ENCODE results near the gene ZYG11B. TPM values are rescaled to one million over a fixed set of nuclear protein-coding genes. Genes with fewer than 3 reads are reported as not detected.

The ZYG11B gene
- polyA plus RNA-seq (11.9 to 13.9 TPM (median 13.4 TPM) in 3 replicates), polyA minus RNA-seq (12.6 to 40.5 TPM (median 39.1 TPM) in 3 replicates)
- 2.6 TPM for polyA plus RNA-seq (2011; ENCODE audit: low read depth)
- polyA plus RNA-seq (2011; cell fraction: cytosol; rRNA removed) = 6.4 and 13.6 TPM in 2 replicates
- 8.9 and 9.6 TPM in 2 replicates for polyA plus RNA-seq (2011; cell fraction: nucleus; rRNA removed)
- 5.7 and 6.9 TPM in 2 replicates for polyA plus RNA-seq (2012; ENCODE audit: low replicate concordance)
- 15.0 TPM for polyA minus RNA-seq (2011; cell fraction: cytosol; rRNA and poly(A)+ RNA removed)
- 14.9 and 32.3 TPM in 2 replicates for polyA minus RNA-seq (2011; cell fraction: nucleus; rRNA and poly(A)+ RNA removed)

GRCh38 chr1:52726265-52727113 is at the start of gene ZYG11B:
Gene ZYG11B (plus strand): TSS chr1:52726453. CDS start chr1:52726654, 201 bp downstream.
- TF ChIP-seq CTCF (optimal IDR thresholded peaks at IDR 0.05 in 1 of 3, IDR thresholded peaks at IDR 0.05 in 1 of 3, conservative IDR thresholded peaks at IDR 0.05 in 1 of 3; ENCODE audit: extremely low read depth in 1 of 3, insufficient read depth in 2 of 3, low read length in 3 of 3) = no peak
- no peak for TF ChIP-seq EZH2 (IDR thresholded peaks at IDR 0.05; ENCODE audit: low read length)
- Histone ChIP-seq H3K4me2 (ENCODE audit: control insufficient read depth, extremely low read depth, insufficient read depth, low read depth, low read length) (peak within 1 kb of the TSS; percentile 97), H3K27ac (ENCODE audit: control insufficient read depth, insufficient read depth, low read length) (peak within 1 kb of the TSS; percentile 60), H3K9me3 (ENCODE audit: control insufficient read depth, low read depth, low read length) (no peaks in the 10 kb centered on the region), H3K4me3 (ENCODE audit: control insufficient read depth in 2 of 3, extremely low read depth in 1 of 3, insufficient read depth in 2 of 3, low read depth in 1 of 3, low read length in 3 of 3) (peak within 1 kb of the TSS; percentile 92 to 96 (median 94)), H3K36me3 (ENCODE audit: control insufficient read depth in 2 of 2, extremely low read depth in 1 of 2, insufficient read depth in 2 of 2, low read length in 2 of 2) (no peaks in the 10 kb centered on the region), H3K79me2 (ENCODE audit: control insufficient read depth, insufficient read depth, low read length) (peaks cover 15% of the 10 kb centered on the region), H3K9ac (ENCODE audit: control insufficient read depth, extremely low read depth, insufficient read depth, low read length) (peak within 1 kb of the TSS; percentile 75), H3K9me1 (ENCODE audit: control insufficient read depth, extremely low read depth, insufficient read depth, low read length) (no peaks in the 10 kb centered on the region), H3K4me1 (ENCODE audit: control insufficient read depth, extremely low read depth, insufficient read depth, low read length) (peaks cover 8% of the 10 kb centered on the region), H3K27me3 (ENCODE audit: control insufficient read depth, extremely low read depth, insufficient read depth, low read length) (no peaks in the 10 kb centered on the region), H4K20me1 (ENCODE audit: control insufficient read depth, extremely low read depth, insufficient read depth, low read length) (no peaks in the 10 kb centered on the region), H2AFZ (ENCODE audit: control insufficient read depth, low read length) (peak within 1 kb of the TSS; percentile 86)
- no peak for DNase-seq (ENCODE audit: low read depth, low spot score)
- dilution Hi-C loops (cut with MboI; ENCODE audit: extremely low pct_ligation_motif_present, low sequenced_read_pairs) = no loop called here
- no peak for FAIRE-seq

- H3K9ac ChIP-seq (ENCODE audit: control insufficient read depth, extremely low read depth, insufficient read depth, low read length) = no peak overlapping the region
- H3K4me3 ChIP-seq (ENCODE audit: control insufficient read depth in 2 of 3, extremely low read depth in 1 of 3, insufficient read depth in 2 of 3, low read depth in 1 of 3, low read length in 3 of 3) = no peak overlapping the region
- H3K4me1 ChIP-seq (ENCODE audit: control insufficient read depth, extremely low read depth, insufficient read depth, low read length) = peaks cover 21% of the 10 kb centered on the region
- no peaks in the 10 kb centered on the region for H3K9me3 ChIP-seq (ENCODE audit: control insufficient read depth, low read depth, low read length)
- FAIRE-seq (no peak), DNase-seq (ENCODE audit: low read depth, low spot score) (no peak)
- no peaks in the 10 kb centered on the region for H3K27me3 ChIP-seq (ENCODE audit: control insufficient read depth, extremely low read depth, insufficient read depth, low read length)
- H3K4me2 ChIP-seq (ENCODE audit: control insufficient read depth, extremely low read depth, insufficient read depth, low read depth, low read length) = no peak overlapping the region
- no peak overlapping the region for H2AFZ ChIP-seq (ENCODE audit: control insufficient read depth, low read length)
- no peaks in the 10 kb centered on the region for H3K79me2 ChIP-seq (ENCODE audit: control insufficient read depth, insufficient read depth, low read length)
- no peaks in the 10 kb centered on the region for H3K9me1 ChIP-seq (ENCODE audit: control insufficient read depth, extremely low read depth, insufficient read depth, low read length)
- H4K20me1 ChIP-seq (ENCODE audit: control insufficient read depth, extremely low read depth, insufficient read depth, low read length) = no peaks in the 10 kb centered on the region
- TF ChIP-seq EZH2 (IDR thresholded peaks at IDR 0.05; ENCODE audit: low read length) (no peak), CTCF (optimal IDR thresholded peaks at IDR 0.05 in 1 of 3, IDR thresholded peaks at IDR 0.05 in 1 of 3, conservative IDR thresholded peaks at IDR 0.05 in 1 of 3; ENCODE audit: extremely low read depth in 1 of 3, insufficient read depth in 2 of 3, low read length in 3 of 3) (no peak)
- dilution Hi-C loops (cut with MboI; ENCODE audit: extremely low pct_ligation_motif_present, low sequenced_read_pairs) = no loop called here
- H3K36me3 ChIP-seq (ENCODE audit: control insufficient read depth in 2 of 2, extremely low read depth in 1 of 2, insufficient read depth in 2 of 2, low read length in 2 of 2) = no peaks in the 10 kb centered on the region
- H3K27ac ChIP-seq (ENCODE audit: control insufficient read depth, insufficient read depth, low read length) = no peak overlapping the region
These were observed 49.0 kb upstream of the ZYG11B start for GRCh38 chr1:52677076-52677806.

All from keratinocyte (primary cell).